Testis (tissue), 2 donors: ENCODE results near the gene FIGN.

Experiments used
- POLR2A ChIP-seq: fragments of 450-650 bp; IDR thresholded peaks from one replicate; pipeline ENCODE4 v1.6.1; 2017; ENCODE audit warnings: antibody characterized with exemption, mild to moderate bottlenecking, moderate library complexity
- TF ChIP-seq, protein P1 (sequence below), 3 experiments: fragments of 450-650 bp in 2 of 3; fragments of 200-600 bp in 1 of 3; sonication (generic) in 1 of 3; IDR thresholded peaks; one replicate each; pipeline ENCODE4 v1.5.1; 2016 to 2019; ENCODE audit warnings: antibody characterized with exemption in 3 of 3, mild to moderate bottlenecking in 2 of 3, moderate library complexity in 1 of 3

DNA sequence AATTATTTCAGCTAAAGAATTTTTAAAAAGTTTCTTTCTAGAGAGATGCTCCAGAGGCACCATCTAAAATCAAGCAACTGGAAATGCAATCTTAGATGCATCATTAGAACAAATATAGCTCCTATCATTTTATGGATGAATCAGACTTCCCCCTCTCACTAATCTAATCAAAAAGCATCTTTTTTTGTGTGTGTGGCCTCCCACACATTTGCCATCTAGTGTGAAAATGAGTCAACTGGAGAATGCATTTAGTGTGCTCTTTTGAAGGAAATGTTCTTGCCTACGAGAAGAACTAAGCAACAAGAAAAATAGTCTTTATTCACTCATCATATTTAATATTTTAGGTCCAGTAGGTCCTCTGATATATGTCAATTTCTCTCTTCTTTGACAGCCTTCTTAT lies 39.5 kb upstream of the FIGN start:
- TF ChIP-seq, protein P1, sequence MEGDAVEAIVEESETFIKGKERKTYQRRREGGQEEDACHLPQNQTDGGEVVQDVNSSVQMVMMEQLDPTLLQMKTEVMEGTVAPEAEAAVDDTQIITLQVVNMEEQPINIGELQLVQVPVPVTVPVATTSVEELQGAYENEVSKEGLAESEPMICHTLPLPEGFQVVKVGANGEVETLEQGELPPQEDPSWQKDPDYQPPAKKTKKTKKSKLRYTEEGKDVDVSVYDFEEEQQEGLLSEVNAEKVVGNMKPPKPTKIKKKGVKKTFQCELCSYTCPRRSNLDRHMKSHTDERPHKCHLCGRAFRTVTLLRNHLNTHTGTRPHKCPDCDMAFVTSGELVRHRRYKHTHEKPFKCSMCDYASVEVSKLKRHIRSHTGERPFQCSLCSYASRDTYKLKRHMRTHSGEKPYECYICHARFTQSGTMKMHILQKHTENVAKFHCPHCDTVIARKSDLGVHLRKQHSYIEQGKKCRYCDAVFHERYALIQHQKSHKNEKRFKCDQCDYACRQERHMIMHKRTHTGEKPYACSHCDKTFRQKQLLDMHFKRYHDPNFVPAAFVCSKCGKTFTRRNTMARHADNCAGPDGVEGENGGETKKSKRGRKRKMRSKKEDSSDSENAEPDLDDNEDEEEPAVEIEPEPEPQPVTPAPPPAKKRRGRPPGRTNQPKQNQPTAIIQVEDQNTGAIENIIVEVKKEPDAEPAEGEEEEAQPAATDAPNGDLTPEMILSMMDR (IDR thresholded peaks at IDR 0.05) = no peak
- no peak for TF ChIP-seq POLR2A
